Fibroblast of pulmonary artery (primary cell): ENCODE data around the gene CDC16.

ENCODE experiments used
- DNase-seq: peaks from one replicate; pipeline ENCODE4 v3.0.0-alpha.2; 2010; ENCODE audit warnings: low read depth
- H3K4me3 ChIP-seq: replicated peaks from 2 replicates; pipeline ENCODE4 v1.5.1; 2011; ENCODE audit warnings: low read depth, mild to moderate bottlenecking, control low read depth, low read length, moderate library complexity
- TF ChIP-seq, protein P1 (sequence below): IDR thresholded peaks from 2 replicates; pipeline ENCODE4 v1.5.1; 2011; ENCODE audit warnings: mild to moderate bottlenecking, control low read depth, low read length, inconsistent platforms; ENCODE audit errors: missing control alignments

Gene CDC16

GRCh38 chr13:114227528-114227927 is 7.2 kb upstream of the CDC16 start:
- TF ChIP-seq, protein P1, sequence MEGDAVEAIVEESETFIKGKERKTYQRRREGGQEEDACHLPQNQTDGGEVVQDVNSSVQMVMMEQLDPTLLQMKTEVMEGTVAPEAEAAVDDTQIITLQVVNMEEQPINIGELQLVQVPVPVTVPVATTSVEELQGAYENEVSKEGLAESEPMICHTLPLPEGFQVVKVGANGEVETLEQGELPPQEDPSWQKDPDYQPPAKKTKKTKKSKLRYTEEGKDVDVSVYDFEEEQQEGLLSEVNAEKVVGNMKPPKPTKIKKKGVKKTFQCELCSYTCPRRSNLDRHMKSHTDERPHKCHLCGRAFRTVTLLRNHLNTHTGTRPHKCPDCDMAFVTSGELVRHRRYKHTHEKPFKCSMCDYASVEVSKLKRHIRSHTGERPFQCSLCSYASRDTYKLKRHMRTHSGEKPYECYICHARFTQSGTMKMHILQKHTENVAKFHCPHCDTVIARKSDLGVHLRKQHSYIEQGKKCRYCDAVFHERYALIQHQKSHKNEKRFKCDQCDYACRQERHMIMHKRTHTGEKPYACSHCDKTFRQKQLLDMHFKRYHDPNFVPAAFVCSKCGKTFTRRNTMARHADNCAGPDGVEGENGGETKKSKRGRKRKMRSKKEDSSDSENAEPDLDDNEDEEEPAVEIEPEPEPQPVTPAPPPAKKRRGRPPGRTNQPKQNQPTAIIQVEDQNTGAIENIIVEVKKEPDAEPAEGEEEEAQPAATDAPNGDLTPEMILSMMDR, result no peak
- DNase-seq, result no peak
- H3K4me3 ChIP-seq, result no peak overlapping the region

GRCh38 chr13:114228176-114228575 is 6.5 kb upstream of the CDC16 start:
- DNase-seq, result no peak
- TF ChIP-seq, protein P1, result no peak
- H3K4me3 ChIP-seq, result no peak overlapping the region

DNA sequence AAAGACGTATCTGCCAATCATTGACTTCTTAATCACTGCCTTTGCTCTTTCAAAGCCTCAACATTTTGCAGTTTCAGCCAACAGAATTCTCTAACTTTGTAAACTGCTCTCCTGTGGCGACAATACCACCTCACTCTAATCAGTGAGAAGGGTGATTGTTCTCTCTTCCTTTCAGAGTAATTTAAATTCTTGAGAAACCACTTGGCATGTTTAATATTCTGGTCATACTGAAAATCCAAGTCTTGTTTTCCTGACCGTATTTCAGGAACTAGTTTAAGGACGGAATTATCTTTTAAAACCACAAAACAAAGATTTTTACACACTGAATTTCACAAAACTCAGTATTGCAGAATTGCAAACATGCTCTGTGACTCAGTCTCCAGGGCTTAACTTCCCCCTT is 5.2 kb upstream of the CDC16 start:
- no peak for DNase-seq
- H3K4me3 ChIP-seq, result no peak overlapping the region
- TF ChIP-seq, protein P1, result no peak

DNA sequence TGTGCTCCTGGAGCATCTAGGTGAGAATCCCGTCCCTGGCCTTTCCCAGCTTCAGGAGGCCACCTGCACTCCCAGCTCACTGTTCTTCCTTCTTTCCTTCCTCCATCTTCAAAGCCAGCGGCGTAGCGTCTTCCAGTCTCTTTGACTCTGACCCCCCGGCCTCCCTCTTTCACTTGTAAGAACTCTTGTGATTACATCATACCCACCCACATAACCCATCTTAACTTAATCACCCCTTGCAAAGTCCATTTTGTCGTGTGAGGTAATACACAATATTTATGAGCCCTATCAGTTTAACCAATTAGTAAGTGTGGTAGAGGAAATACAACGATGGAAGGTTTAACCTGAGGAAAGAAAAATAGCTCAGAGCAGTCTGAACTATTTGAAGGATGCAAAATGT is 4.6 kb upstream of the CDC16 start:
- TF ChIP-seq, protein P1, result no peak
- H3K4me3 ChIP-seq, result no peak overlapping the region
- no peak for DNase-seq

- TF ChIP-seq, protein P1, result no peak
- no peak overlapping the region for H3K4me3 ChIP-seq
- DNase-seq, result no peak
Measured at GRCh38 chr13:114230575-114230974, 4.1 kb upstream of the CDC16 start.

- H3K4me3 ChIP-seq, result no peak overlapping the region
- DNase-seq, result no peak
- TF ChIP-seq, protein P1, result no peak
Measured at GRCh38 chr13:114231886-114232285, 2.8 kb upstream of the CDC16 start.

GRCh38 chr13:114234266-114234644 is 442 bp upstream of the CDC16 start:
- TF ChIP-seq, protein P1, result no peak
- H3K4me3 ChIP-seq, result peak overlapping the region; percentile 84
- no peak for DNase-seq
